CD4-positive, CD25-positive, alpha-beta regulatory T cell (primary cell): Measurements from ENCODE around the gene C1orf174. TPM values are rescaled to one million over a fixed set of nuclear protein-coding genes. Genes with fewer than 3 reads are reported as not detected.

Experiments used
- ATAC-seq, 2 donors: fragments of 150-1000 bp; cut with Tn5 transposase; one replicate each; pipeline ENCODE4 v1.10.0; 2021; ENCODE audit warnings: low read depth in 2 of 2, moderate number of reproducible peaks in 2 of 2, moderate library complexity in 1 of 2
- DNase-seq, 3 donors: peaks; one replicate each; pipeline versions ENCODE4 v3.0.0 to v3.0.0-alpha.2; 2012 to 2022; ENCODE audit warnings: mixed read lengths in 1 of 3
- H3K27ac ChIP-seq: one replicate; pipeline ENCODE4 v1.7.0; 2013; ENCODE audit warnings: mild to moderate bottlenecking, low read length; ENCODE audit not compliant: insufficient read depth, poor library complexity, severe bottlenecking
- H3K27me3 ChIP-seq: one replicate; pipeline ENCODE4 v1.7.0; 2013; ENCODE audit warnings: low read length; ENCODE audit not compliant: control insufficient read depth, insufficient read depth
- H3K36me3 ChIP-seq: one replicate; pipeline ENCODE4 v1.7.0; 2013; ENCODE audit warnings: mild to moderate bottlenecking, low read length, moderate library complexity; ENCODE audit not compliant: control insufficient read depth, insufficient read depth
- H3K4me1 ChIP-seq: 2 replicates; pipeline ENCODE4 v1.7.0; 2013; ENCODE audit warnings: mild to moderate bottlenecking, low read length; ENCODE audit not compliant: insufficient read depth, control insufficient read depth, poor library complexity, severe bottlenecking
- H3K4me3 ChIP-seq: one replicate; pipeline ENCODE4 v1.7.0; 2013; ENCODE audit warnings: low read depth, mild to moderate bottlenecking, low read length, moderate library complexity
- H3K9me3 ChIP-seq, 2 experiments: 1 replicate in 1 of 2; 2 replicates in 1 of 2; pipeline ENCODE4 v1.7.0; 2013; ENCODE audit warnings: low read length in 2 of 2, mild to moderate bottlenecking in 1 of 2, moderate library complexity in 1 of 2; ENCODE audit not compliant: control insufficient read depth in 2 of 2
- H3K27ac Mint-ChIP-seq, 3 donors: one replicate each; pipeline ENCODE4 v1.8.0; 2020 to 2022; ENCODE audit warnings: mild to moderate bottlenecking in 3 of 3, mixed read lengths in 3 of 3, moderate library complexity in 2 of 3
- H3K27me3 Mint-ChIP-seq: one replicate; pipeline ENCODE4 v1.8.0; 2022; ENCODE audit warnings: mild to moderate bottlenecking, mixed read lengths
- H3K36me3 Mint-ChIP-seq: one replicate; pipeline ENCODE4 v1.8.0; 2020; ENCODE audit warnings: mixed read lengths
- H3K4me1 Mint-ChIP-seq, 4 donors: one replicate each; pipeline ENCODE4 v1.8.0; 2020 to 2022; ENCODE audit warnings: mixed read lengths in 4 of 4, mild to moderate bottlenecking in 1 of 4
- H3K4me3 Mint-ChIP-seq, 4 donors: one replicate each; pipeline ENCODE4 v1.8.0; 2020 to 2022; ENCODE audit warnings: mild to moderate bottlenecking in 4 of 4, mixed read lengths in 4 of 4, moderate library complexity in 3 of 4
- H3K9me3 Mint-ChIP-seq, 7 donors: one replicate each; pipeline ENCODE4 v1.8.0; 2020 to 2022; ENCODE audit warnings: mixed read lengths in 7 of 7, mild to moderate bottlenecking in 3 of 7, moderate library complexity in 2 of 7
- polyA plus RNA-seq, 4 donors: library from polyadenylated mRNA; unstranded; fragments of 300-500 nt; fragmentation: Illumina TruSeq; gene quantifications; one replicate each; pipeline ENCODE4 v1.2.3, GENCODE V29; 2021
- total RNA-seq: library from RNA; stranded (reverse); gene quantifications from one replicate; pipeline ENCODE4 v1.2.3, GENCODE V29; 2022

The C1orf174 gene
- total and polyA plus RNA-seq, 5 donors from 2014 or later, result 15.4 to 33.3 (median 26.3) TPM

- Histone ChIP-seq H3K4me1 (no peaks in the 10 kb centered on the region), H3K9me3 (peaks cover 3% of the 10 kb centered on the region in 2 experiments), H3K27ac (no peak overlapping the region), H3K27me3 (no peaks in the 10 kb centered on the region), H3K4me3 (no peak overlapping the region), H3K36me3 (peaks cover 55% of the 10 kb centered on the region)
- DNase-seq, result no peak
- Mint-ChIP-seq H3K27ac (no peak overlapping the region), H3K4me1 (peaks cover 0 to 5% (median 3%) of the 10 kb centered on the region in 4 donors), H3K36me3 (peaks cover 55% of the 10 kb centered on the region), H3K27me3 (no peaks in the 10 kb centered on the region), H3K9me3 (peaks cover 0 to 3% (median 0%) of the 10 kb centered on the region in 7 donors), H3K4me3 (no peak overlapping the region)
- no peak for ATAC-seq
These were observed 19.5 kb downstream of the C1orf174 start for GRCh38 chr1:3880429-3881192.

DNA sequence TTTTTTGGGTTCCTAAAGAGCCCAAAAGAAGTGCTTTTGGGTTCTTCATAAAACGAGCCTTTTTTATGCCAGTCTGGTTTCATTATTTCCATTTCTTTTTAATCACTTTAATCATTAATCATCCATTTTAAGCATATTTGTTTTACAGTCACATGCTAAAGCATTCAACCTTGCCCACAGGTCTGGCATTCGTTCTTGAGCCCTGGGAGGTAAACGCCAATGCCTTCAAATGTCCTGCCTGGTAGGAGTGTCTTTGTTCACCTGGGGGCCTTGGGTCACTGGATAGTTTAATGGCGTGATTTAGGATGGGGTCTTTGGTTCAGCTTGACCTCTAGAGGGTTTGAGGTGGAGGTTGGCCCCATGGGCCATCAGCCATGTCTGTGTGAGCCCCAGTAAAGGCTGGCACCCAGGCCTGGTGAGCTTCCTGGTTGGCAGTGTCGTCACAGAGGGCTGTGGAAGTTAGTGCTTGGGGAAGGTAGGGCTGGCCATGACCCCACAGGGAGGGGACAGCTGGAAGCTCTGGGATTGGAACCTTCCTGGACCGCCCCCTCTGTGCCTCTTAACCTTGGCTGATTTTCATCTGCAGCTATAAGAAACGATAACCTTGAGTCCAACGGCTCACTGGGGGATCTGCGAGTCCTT, 20.2 kb downstream of the C1orf174 start:
- Mint-ChIP-seq H3K36me3 (peaks cover 59% of the 10 kb centered on the region), H3K4me1 (peaks cover 0 to 5% (median 3%) of the 10 kb centered on the region in 4 donors), H3K27me3 (no peaks in the 10 kb centered on the region), H3K9me3 (peaks cover 0 to 3% (median 0%) of the 10 kb centered on the region in 7 donors), H3K27ac (no peak overlapping the region), H3K4me3 (no peak overlapping the region)
- no peaks in the 10 kb centered on the region for H3K27me3 ChIP-seq
- no peaks in the 10 kb centered on the region for H3K4me1 ChIP-seq
- peaks cover 52% of the 10 kb centered on the region for H3K36me3 ChIP-seq
- no peak for DNase-seq
- H3K9me3 ChIP-seq, result peaks cover 3% of the 10 kb centered on the region in 2 experiments
- no peak for ATAC-seq
- no peak overlapping the region for H3K4me3 ChIP-seq
- H3K27ac ChIP-seq, result no peak overlapping the region

DNA sequence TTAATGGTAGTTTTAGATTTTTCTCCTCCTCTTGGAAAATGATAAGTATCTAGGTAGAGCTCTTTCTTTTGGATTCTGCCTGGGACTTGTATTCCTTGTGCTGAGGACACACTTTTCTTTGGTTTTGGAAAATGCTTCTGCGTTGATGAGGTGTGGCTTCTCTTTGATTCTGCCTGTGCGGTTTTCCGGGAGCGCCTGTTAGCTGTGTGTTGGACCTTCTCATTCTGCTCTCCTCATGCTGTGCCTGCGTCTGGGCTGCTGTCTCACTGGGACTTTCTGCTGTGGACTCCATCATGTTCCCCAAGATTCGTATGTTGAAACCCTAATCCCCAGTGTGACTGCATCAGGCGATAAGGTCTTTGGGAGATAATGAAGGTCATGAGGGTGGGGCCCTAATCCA, 21.0 kb downstream of the C1orf174 start:
- Histone ChIP-seq H3K4me1 (no peaks in the 10 kb centered on the region), H3K4me3 (no peak overlapping the region), H3K36me3 (peaks cover 49% of the 10 kb centered on the region), H3K9me3 (peaks cover 3% of the 10 kb centered on the region in 2 experiments), H3K27me3 (no peaks in the 10 kb centered on the region), H3K27ac (no peak overlapping the region)
- no peak for DNase-seq
- Mint-ChIP-seq H3K36me3 (peaks cover 52% of the 10 kb centered on the region), H3K9me3 (peaks cover 0 to 3% (median 0%) of the 10 kb centered on the region in 7 donors), H3K4me3 (no peak overlapping the region), H3K27me3 (no peaks in the 10 kb centered on the region), H3K27ac (no peak overlapping the region), H3K4me1 (peaks cover 0 to 5% (median 3%) of the 10 kb centered on the region in 4 donors)
- ATAC-seq, result no peak

DNA sequence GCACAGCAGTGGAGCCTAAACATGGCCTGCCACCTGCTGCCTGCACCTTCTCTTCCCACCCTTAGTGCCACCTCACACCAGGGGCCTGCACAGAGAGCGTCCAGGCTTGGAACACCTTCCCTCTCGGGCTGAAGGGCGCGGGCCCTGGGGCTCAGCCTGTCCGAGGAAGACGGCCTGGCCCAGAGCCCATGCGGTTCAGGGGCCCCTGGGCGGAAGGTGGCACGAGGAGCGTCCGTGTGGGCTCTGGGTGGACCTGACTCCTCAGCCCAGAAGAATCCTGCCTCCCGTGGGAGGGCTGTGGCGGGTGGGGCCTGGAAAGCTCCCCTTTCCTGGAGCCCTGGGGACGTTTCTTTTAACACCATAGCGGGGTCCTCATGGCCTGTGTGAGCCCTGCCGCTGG, 23.4 kb downstream of the C1orf174 start:
- DNase-seq (no peak), ATAC-seq (no peak)
- Histone ChIP-seq H3K27ac (no peak overlapping the region), H3K36me3 (peaks cover 55% of the 10 kb centered on the region), H3K27me3 (no peaks in the 10 kb centered on the region), H3K4me1 (no peaks in the 10 kb centered on the region), H3K4me3 (no peak overlapping the region), H3K9me3 (peaks cover 3% of the 10 kb centered on the region in 2 experiments)
- Mint-ChIP-seq H3K27me3 (no peaks in the 10 kb centered on the region), H3K4me1 (peaks cover 0 to 5% (median 0%) of the 10 kb centered on the region in 4 donors), H3K4me3 (no peak overlapping the region), H3K27ac (no peak overlapping the region), H3K36me3 (peaks cover 47% of the 10 kb centered on the region), H3K9me3 (peaks cover 0 to 3% (median 0%) of the 10 kb centered on the region in 7 donors)

DNA sequence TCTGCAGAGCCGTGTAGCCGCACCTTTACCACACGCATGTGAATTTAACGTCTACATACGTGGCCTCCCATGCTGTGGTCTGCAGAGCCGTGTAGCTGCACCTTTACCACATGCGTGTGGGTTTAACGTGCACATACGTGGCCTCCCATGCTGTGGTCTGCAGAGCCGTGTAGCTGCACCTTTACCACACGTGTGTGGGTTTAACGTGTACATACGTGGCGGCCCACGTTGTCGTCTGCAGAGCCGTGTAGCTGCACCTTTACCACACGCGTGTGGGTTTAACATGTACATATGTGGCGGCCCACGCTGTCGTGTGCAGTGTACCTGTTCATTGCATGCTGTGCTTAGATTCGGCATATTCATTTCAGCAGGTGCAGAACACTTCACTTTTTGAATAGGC, 25.3 kb downstream of the C1orf174 start:
- H3K36me3 Mint-ChIP-seq, result peaks cover 53% of the 10 kb centered on the region
- H3K9me3 Mint-ChIP-seq, result peaks cover 0 to 3% (median 0%) of the 10 kb centered on the region in 7 donors
- no peaks in the 10 kb centered on the region for H3K27me3 Mint-ChIP-seq
- ATAC-seq (no peak), DNase-seq (no peak)
- Histone ChIP-seq H3K27me3 (no peaks in the 10 kb centered on the region), H3K4me1 (no peaks in the 10 kb centered on the region), H3K27ac (no peak overlapping the region), H3K36me3 (peaks cover 51% of the 10 kb centered on the region), H3K9me3 (peaks cover 3% of the 10 kb centered on the region in 2 experiments), H3K4me3 (no peak overlapping the region)
- H3K4me1 Mint-ChIP-seq, result peaks cover 0 to 5% (median 0%) of the 10 kb centered on the region in 4 donors
- no peak overlapping the region for H3K27ac Mint-ChIP-seq
- H3K4me3 Mint-ChIP-seq, result no peak overlapping the region

- H3K4me3 ChIP-seq, result no peak overlapping the region
- Mint-ChIP-seq H3K4me1 (no peaks in the 10 kb centered on the region), H3K27ac (peak overlapping the region in 1 of 3 donors; percentile 38)
These were observed 27.5 kb downstream of the C1orf174 start for GRCh38 chr1:3872546-3872945.

DNA sequence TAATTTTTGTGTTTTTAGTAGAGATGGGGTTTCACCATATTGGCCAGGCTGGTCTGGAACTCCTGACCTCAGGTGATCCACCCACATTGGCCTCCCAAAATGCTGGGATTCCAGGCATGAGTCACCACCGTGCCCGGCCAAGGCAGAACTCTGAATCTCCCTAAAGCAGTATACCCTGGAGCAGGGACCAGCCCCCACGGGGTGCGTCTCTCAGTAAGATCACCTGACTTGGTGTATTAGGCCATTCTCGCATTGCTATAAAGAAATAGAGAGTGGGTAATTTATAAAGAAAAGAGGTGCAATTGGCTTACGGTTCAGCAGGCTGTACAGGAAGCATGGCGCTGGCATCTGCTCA, 28.6 kb downstream of the C1orf174 start:
- Histone ChIP-seq H3K27me3 (no peaks in the 10 kb centered on the region), H3K4me1 (no peaks in the 10 kb centered on the region), H3K36me3 (peaks cover 53% of the 10 kb centered on the region), H3K4me3 (no peak overlapping the region), H3K9me3 (no peaks in the 10 kb centered on the region), H3K27ac (no peak overlapping the region)
- H3K4me1 Mint-ChIP-seq, result no peaks in the 10 kb centered on the region
- no peaks in the 10 kb centered on the region for H3K9me3 Mint-ChIP-seq
- H3K4me3 Mint-ChIP-seq, result no peak overlapping the region
- H3K27ac Mint-ChIP-seq, result no peak overlapping the region
- H3K27me3 Mint-ChIP-seq, result no peaks in the 10 kb centered on the region
- no peak for DNase-seq
- no peak for ATAC-seq
- peaks cover 37% of the 10 kb centered on the region for H3K36me3 Mint-ChIP-seq

More at GRCh38 chr1:3872546-3872945, 27.5 kb downstream of the C1orf174 start:
- no peaks in the 10 kb centered on the region for H3K4me1 ChIP-seq
- H3K4me3 Mint-ChIP-seq, result no peak overlapping the region
- no peak for DNase-seq
- no peak for ATAC-seq
- H3K9me3 ChIP-seq, result no peaks in the 10 kb centered on the region
- no peak overlapping the region for H3K27ac ChIP-seq
- H3K27me3 Mint-ChIP-seq, result no peaks in the 10 kb centered on the region
- H3K9me3 Mint-ChIP-seq, result no peaks in the 10 kb centered on the region
- no peaks in the 10 kb centered on the region for H3K27me3 ChIP-seq
- H3K36me3 Mint-ChIP-seq, result peaks cover 34% of the 10 kb centered on the region
- H3K36me3 ChIP-seq, result peaks cover 48% of the 10 kb centered on the region
